NCI-H1436 treated with DMSO at 0.1 percent for 48 hours (cell line): ENCODE results near the gene LRP1B.

Experiments used
- DNase-seq: peaks from one replicate; lab custom pipeline; 2025; lab: John Stamatoyannopoulos, UW

The LRP1B gene

DNA sequence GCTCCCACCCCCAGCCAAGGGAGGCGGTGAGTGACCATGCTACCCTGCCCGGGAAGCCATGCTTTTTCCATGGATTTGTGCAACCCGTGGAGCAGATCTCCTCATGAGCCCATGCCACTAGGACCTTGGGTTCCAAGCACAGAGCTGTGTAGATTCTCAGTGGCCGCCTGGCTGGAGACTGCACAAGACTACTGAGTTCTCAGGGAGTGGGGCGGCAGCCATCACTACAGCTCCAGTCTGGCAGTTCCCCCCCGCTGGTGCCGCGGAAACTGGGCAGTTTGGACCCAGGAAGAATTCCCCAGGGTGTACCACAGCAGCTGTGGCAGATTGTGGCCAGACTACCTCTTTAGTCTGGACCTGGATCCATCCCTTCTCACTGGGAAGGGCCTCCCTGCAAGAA, 470.6 kb downstream of the LRP1B start:
- no peak for DNase-seq

DNA sequence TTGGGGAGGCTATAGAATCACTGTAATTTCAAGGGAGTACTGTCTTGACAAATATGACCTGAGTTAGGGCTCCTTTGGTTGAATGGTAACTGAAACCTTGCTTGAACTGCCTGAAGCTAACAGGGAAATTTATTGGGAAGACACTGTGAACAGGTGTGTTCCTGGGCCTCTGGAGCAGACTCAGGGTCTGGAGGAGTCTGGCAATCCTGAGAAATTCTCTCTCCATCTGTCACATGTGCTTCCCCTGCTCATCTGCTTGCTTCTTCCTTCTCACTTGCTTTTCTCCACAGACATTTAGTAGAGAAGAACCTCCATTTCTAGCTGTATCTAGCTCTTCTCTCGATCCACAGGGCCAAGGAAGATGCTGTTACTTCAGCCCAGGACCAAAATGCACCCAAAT, 476.5 kb downstream of the LRP1B start:
- no peak for DNase-seq

DNA sequence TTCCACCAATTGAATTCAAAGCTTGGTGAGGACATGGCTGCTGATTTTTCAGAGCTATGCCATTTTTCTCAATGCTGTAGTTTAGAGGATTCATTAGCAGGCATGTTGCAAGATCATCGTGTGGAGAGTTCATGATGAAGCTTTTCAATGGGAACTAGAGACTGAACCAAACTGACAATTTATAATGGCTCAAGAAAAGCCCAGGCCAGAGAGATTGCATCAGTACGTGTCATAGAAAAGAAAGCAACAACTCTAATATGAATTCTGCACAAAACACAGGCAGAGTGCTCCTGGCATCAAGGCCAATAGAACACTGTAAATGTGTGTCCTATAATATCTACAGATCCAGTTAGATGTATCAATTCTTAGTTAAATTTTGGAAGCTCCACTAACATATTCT, 477.6 kb downstream of the LRP1B start:
- no peak for DNase-seq

DNA sequence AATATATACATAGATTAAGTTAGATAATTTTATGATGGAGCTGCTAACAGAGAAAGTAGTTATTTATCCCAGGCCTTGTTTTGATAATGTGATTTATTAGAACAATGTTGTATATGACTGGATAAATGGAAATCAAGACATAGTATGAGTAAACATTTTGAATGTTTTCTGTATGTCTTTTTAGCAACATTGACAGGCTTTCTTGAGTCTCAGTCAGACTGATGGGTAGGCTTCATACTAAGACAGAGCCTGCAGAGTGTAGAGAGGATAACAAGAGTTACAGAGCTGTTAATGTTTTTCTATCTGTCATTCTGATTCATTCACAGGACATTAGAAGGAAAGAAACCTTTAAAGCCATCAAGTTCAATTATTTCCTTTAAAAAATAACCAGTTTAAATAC, 478.5 kb downstream of the LRP1B start:
- no peak for DNase-seq

DNA sequence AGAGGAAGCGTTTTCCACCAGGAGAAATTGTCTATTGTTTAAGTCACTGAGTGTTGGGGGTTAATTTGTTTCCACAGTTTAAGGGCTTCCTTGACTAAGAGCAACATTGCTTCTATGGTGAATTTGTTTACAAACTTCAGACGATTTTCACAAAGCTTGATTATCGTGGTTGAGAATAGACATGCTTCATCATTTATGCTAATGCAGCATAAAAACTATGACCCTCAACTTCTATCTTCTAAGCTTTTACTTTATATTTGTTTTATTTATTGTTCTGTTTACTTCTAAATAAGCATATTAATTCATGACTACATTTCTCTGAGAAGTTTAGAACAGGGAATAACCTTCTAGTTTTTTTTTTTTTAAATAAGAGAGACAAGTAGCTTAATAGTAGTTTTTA, 483.5 kb downstream of the LRP1B start:
- DNase-seq, result no peak

DNA sequence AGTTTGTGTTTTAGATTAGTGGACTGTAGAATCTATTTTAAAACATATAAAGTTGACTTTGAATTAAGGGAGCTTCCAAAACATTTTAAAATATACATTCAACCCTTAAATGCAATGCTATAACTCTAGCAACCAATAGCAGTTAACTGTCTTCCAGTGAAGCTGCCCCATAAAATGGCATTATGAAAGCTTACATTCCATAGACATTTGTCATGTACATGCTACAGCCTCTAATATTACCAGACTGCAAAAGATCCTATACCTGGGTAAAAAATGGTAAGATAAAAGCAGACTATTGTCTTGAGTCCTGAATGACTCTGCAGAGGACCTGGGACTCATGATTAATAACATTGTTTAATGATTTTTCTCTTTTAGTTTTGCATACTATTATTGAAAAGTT, 489.4 kb downstream of the LRP1B start:
- no peak for DNase-seq

DNA sequence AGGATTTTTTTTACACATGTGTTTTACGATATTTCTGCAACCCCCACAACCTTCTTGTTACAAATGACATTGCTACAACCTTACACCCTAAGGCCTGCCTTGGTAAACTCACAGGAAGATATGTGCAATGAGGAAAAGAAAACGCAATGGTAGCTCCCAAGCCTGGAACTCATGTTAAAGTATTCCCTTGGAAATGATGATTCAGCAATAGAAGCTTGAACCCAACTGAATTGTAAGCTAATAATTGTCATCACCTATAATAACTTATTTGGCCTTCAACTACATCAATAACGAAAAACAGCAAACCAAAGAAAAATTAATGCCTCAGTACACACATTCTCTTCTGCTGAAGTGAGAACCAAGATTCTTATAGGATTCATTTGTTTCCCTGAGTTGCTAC, 491.0 kb downstream of the LRP1B start:
- no peak for DNase-seq

DNA sequence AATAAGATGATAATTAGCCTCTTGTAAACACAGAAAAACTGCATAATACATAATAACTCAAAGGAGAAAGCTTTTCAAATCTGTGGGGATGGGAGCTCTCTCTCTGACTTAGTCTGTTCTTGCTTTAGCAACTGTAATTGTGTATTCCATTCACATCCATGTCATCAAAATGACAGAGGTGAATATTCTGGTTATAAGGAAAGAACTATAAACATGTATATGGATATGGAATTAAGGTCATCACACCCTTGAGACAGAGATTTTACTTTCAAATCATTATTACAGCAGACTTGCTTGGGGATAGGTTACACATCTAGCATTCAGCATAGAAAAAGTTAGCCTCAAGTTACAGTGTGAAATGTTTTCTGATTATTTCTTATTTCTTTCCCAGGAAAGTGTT, 497.7 kb downstream of the LRP1B start:
- no peak for DNase-seq

DNA sequence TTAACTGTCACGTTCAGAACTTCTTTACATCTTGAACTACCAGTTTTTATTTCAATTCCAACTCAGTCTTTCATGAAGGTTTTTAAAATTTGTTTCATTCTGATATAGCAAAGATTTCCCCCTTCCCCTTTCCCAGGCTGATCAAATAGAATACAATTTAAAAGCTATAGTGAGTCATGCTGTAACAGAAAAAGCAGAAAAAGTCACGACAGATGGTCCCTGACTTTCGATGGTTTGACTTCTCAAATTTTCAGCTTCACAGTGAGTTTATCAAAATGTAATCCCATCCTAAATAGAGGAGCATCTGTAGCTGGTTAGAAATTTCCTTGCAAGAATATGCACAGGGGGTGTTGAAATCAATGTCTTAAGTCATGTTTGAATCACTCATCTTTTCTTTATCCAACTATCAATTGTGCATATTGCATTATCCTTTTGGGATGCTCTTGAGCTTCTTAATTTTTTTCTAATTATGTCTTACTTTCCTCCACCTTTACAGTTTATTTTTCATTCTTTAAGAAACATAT, 500.3 kb downstream of the LRP1B start:
- DNase-seq, result no peak

DNA sequence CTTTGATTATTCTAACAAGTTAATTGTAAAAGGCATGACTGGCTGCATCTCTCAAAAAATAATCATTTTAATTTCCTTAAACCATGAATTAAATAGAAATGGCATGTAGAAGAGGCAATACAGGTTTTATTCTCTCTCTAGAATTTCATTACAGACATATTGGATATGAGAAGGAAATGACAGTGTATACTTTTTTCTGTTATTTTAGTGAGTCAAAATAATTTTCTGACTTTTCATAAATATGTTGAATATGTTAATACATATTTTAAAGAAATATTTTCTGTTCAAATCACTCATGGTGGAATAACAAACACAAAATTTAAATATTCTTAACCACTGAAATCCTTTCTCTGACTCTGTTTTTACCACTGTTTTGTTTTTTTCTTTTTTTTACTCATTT, 510.4 kb downstream of the LRP1B start:
- no peak for DNase-seq

DNA sequence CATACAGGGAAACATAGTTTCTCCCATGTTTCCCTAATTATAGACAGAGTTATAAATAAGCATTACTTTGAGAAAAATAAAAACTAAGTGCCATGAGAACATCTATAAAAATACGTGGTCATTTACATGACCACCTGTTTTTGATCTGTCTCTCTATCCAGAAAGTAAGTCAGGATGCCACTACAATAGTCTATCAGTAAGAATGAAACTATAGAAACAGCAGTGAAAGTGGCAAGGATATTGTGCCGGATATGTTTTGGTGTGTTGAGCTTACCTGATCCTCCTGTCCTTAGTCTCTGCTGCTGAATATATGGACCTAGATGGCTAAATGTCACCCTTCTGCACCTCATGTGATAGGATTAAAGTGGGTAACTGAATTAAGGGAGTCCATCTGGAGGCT, 512.4 kb downstream of the LRP1B start:
- no peak for DNase-seq

DNA sequence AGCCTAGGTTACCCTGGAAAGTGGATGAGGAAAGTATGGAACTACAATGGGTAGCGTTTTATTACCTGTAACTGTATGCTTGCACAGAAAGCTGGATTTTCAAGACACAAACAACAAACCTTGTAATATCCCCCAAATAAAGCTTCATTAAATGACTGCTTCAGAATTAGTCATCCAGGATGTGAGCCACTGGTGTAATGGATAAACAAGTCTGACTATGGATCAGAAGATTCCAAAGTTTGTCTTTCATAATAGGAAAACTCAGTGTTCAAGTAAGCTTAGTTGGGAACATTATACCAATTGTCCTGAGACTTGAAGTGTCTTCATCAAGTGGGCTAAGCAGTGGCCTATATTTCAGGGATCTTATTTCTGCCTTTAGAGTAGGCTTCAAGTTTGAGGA, 518.8 kb downstream of the LRP1B start:
- no peak for DNase-seq

DNA sequence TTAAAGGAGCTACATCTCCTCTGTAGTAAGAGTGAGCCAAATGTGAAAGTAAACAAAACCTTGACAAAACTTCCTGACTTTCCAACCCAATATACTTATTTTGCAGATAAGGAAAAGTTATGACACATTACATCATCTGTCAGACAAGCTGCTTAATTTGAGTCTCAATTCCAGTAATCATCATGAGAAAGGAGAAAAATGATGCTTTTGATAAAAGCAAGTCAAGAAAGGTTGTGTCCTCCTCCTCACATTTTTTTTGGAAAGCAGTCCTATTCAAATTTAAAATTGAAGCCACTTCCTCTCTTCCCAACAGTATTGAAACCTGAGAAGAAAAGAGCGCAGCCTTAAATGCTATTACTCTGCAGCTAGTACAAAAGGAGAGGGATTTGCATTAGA, 519.6 kb downstream of the LRP1B start:
- DNase-seq, result no peak

DNA sequence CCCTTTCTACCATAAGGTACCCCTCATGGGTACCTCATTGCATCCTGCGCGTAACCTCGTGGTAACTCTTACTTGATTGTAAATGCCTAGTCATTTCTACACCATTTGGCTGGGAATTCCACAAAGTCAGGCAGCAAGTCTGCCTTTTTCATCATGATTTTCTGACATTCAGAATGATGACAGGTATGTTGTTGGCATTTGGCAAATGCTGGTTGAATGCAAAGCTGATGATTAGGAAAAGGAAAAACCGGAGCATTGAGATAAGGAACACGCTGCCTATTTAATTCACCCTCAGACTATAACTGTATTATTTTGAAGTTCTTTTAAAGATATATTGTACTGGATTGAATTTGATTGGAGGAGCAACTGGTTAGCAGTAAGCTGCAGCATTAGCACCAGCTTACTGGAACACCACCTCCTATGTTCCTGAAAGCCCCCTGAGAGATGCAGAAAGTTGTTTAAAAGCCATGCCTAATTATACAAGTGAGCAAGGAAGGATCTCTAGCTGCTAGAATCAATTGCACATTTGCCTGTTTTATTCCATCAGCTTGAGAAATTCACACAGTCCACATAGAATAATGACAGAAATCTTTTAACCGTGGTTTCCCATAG, 520.1 kb downstream of the LRP1B start:
- DNase-seq, result no peak

DNA sequence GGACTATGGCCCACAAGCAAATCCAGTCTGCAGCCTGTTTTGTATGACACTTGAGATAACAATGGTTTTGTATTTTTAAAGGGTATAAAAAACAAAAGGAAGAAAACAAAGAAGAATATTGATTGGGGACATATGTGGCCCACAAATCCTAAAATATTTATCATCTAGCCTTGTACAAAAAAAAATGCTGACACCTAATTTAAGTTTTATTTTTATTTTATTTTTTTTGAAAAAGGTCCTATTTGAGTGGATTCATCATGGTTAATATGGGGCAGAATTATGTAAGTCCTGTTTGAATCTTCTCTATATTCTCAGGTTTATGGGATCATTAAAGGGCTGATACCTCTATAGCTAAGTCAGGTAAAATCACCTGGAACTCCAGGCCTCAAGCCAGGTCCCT, 525.7 kb downstream of the LRP1B start:
- no peak for DNase-seq

DNA sequence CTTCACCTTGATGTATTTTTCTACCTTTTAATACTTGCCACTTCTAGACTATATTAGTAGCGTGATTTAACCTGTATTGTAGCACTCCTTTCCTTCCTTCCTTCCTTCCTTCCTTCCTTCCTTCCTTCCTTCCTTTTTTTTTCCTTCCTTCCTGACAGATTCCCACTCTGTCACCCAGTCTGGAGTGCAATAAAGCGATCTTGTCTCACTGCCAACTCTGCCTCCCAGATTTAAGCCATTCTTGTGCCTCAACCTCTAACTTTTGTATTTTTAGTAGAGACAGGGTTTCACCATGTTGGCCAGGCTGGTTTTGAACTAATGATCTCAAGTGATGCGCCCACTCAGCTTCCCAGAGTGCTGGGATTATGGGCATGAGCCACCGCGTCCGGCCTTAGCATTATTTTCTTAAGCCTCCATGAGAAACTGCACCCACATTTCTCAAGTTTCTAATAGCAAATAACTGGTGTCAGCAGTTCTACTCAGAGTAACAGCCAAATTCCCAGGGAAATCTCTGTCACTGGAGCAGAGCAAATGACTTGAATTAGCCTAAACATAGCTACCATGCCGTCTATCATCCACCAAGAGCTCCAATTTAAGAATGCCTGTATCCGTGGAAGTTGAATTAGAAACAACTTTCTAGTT, 529.2 kb downstream of the LRP1B start:
- DNase-seq, result no peak

DNA sequence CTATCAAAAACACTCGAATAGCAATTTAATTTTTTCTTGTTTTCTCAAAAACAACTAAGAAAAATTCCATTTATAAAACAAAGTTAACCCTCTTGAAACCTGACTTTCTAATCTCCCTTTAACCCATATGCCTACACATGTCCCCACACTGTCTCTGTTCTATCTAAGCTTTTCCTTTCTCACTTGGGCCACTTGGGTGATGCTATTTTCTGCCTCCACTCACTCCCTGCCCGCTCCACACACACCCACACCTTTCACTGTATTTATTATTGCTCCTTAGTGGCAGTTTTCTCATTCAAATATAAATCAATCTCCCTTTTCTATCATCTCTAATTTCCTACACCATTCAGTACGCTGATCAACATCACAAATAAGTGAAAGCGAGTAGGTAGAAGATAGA, 531.1 kb downstream of the LRP1B start:
- DNase-seq, result no peak

DNA sequence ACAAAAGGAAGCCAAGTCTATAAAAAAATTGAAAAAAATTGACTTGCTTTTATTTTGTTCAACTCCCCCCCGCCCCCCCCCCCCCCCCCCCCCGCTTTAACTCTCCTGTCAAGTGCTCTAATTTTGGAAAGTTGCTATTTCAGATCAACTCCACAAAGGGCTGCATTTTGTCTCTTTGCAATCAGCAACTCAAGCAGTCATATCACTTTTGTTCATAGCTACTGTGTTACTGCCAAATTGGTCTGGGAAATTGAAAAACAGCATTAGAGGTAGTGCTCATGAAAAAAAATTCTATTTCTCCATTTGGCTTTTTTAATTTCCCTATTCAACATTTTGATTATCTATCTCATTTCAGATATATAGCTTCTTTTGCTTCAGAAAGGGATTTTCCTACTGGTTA, 531.8 kb downstream of the LRP1B start:
- DNase-seq, result no peak

DNA sequence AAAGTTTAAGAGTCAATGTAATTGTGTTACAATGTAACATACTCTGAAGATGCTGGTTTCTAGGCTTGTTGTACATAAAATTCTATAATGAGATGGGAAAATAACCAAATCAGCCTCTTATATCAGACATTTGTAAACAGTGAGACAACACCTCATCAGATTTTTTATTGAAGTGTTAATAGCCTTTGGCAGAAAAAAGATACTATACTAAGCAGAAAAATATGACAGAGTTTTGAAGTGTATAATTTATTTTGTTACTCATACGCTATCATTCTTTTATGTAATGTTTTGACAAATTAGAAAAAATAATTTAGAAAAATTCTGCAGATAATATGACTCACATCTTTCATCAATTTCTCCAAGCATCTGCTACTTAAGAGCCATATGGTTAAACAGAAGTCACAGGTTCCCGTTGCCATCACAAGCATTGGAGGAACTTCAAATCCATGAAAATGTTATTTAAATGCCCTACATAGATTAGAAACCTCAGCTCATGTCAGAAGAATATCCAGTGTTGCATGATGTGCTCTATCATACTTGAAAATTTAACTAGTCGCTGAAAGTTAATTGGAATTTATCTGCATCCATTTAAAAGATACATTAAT, 535.4 kb downstream of the LRP1B start:
- no peak for DNase-seq

DNA sequence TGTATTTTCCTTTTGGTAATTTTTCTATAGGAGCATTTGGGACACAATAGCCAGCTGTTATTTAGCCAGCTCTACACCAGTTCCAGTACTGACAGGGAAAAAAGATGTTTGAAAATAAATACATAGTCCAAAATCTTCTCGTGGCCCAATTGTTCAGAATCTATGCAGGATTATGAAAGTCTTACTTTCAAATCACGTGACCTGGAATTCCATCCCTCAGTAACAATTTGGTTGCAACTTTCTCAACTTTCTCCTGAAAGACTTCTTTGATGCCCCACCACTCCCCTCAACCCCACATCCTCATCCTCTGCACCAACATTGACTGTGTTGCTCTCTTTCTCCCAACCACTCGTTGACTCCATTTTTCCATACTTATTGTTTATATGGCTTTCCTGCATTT, 539.0 kb downstream of the LRP1B start:
- no peak for DNase-seq

DNA sequence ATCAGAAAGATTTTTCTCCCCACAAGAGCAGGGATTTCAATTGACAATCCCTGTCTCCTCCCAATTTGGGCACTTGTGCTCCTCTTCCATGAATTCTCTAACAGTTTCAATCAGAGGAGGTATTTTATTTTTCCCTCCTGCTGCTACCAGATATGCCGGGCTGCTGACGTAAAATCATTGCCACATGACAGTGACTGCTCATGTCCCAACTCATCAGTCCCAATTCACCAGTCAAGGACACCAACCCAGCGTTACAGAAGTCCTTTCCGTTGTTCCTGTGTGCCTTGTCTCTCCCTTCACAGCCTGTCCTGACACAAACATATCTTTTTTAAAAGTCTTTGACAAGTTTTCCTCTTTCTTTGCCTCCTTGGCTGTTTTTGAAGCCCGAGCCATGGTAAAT, 540.2 kb downstream of the LRP1B start:
- no peak for DNase-seq

DNA sequence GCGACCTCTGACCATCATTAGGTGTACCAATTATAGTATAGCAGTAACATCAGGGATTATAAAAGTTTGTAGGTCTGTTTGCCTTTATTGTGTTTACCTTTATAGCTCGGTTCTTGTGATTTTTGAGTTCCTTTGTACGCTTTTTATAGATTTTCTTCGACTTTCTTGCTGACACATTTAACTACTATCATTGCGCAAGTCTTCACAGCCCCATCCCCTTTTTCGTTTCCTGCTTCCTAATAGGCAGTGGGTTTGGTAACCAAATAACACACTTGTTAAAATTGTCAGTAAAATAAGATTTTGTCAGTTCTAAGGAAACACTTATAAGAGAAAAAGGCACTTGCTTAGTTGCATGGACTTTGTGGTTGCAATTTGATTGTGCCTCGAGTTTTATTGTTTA, 541.5 kb downstream of the LRP1B start:
- DNase-seq, result no peak

DNA sequence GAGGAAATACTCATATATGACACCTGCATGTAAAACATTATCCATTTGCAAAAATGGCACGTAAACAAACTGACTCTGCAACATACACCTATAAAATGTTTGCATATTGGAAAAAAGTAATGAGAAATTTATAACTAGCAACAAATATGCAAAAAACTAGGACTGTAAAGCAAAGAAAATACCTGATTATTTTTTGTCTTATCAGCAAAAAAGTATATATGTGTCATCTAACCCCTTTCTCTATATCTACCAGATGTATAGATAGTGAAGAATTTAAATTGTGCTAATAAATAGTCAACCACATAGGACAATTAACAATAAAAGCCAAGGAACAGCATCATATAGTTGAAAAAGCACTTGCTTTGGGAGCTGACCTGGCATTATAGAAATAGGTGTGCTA, 543.8 kb downstream of the LRP1B start:
- no peak for DNase-seq

DNA sequence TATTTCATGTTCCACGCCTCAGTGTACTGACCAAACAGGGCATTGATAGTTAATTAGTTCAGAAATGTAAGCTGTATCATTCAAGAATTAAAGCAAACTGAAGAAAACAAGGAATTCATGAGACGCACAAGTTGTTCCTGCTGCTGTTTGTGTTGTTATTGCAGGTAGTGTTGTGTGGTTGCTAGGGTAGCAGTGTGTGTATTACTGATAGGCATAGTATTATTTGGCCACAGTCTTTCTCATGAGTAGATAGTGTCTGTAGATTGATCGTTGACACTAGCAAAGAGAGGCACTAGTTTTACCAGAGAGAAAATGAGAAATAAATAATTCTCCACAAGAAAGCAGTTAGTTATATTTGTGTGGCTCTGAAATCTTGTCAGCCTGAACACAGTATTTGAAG, 548.6 kb downstream of the LRP1B start:
- DNase-seq, result no peak
